ENCODE measurements around the gene LBX2.
"Not testable (repeated sequence)": the region's sequence is repeated elsewhere in the genome, so short reads cannot be mapped to it uniquely, and the experiment has no call there.

Gene LBX2

DNA sequence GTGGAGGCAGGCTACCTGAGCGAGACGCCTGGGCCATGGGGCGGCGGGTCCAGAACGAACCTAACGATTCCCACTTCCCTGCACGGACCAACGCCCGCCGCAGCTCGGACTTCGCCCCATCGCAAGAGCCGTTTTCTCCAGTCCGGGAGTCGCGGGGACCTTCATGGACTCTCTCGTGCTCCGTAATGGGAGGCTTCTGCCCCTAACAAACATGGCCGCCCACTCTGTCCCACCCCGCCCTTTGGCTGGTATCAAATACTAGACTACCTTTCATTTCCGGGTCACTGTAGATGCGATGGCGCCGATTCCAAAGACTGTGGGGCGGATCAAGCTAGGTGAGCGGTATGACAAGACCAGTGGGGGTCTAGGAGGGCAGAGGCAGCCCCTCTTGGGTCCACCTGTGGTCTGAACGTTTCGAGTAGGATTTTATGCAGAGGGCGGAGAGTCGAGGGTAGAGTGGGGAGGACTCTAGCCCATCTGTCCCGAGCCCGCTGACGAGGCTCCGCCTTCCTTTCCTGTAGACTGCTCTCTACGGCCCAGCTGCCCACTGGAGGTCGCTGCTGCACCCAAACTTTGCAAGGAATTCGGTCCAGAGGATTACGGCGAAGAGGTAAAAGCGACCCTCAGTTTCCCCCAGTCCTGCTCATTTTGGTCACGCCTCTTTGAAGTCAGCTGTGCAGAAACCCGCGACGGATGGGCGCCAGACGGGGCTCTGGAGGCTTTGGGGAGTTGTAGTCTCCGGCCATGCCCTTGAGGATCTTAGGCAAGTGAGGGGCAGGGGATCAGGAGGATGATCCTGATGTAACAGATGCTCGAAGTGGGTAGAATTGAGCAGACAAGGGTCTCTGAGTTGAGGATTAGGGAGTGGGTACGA lies 16.4 kb downstream of the LBX2 start, which contains the start of the genes CCDC142 and TTC31:
Gene CCDC142 (minus strand): TSS at position 198 of the 874 bp plus-strand sequence. CDS start 161 bp downstream, at position 37.
Gene TTC31 (plus strand): TSS at position 281 of the 874 bp plus-strand sequence. CDS start 15 bp downstream, at position 296.
- peak; percentile 79 for DNase-seq (ENCODE audit: low read depth)

DNA sequence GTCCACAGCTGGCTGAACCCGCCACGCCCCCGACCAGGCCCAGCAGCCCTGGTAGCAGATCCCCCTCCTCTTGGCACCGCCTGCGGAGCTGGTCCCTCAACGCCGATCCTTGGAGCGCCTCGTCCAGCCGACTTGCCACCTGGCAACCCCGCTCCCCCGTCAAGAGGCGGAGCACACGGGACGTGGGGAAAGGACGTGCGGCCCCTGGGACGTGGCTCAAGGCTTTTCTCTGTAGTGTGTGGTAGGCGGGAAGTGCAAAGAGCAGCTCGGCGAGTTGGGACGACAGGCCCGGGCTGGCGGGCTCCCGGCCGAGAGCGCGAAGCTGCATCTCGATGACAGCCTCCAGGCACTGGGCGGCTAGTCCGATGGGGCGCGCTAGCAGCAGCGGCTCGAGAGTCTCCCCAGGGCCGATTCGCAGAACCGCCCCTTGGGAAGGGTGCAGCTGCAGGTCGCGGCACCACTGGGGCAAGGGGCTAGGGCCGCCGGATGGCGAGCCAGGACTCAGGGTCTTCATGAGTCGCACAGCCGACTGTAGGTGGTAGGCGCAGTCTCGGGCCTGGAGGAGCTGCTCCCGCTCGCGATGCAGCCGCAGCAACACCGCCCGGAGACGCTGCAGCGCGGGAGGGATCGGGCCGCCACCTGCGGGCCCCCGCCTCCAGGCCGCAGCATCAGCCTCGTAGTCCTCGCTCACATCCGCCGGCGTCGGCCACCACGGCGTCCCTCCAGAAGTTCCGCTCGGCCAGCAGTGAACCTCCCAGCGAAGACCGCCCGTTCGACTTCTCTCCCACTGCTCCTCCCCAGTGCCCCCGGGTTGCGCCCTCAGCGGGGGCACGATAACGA lies 17.2 kb downstream of the LBX2 start:
- no peak for DNase-seq (ENCODE audit: low read depth)

DNA sequence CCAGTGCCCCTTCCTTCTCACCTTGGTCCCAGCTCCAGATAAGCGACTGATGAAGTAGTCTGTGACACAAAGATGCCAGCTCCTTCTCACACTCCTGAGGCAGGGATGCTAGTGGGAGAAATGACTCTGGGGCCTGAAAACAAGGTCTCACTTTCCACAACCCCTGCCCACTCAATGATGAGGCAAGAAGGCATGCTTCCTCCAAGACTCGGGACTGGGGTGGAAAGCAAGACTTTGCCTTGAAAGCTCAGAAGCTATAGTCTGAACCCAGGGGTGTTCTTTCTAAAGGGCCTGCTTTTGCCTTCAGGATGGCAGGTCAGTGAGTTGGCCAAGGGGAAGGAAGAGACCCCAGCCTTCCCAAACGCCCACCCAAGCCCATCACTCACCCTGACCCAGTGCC lies 18.0 kb downstream of the LBX2 start:
- DNase-seq (ENCODE audit: low read depth), result no peak

DNA sequence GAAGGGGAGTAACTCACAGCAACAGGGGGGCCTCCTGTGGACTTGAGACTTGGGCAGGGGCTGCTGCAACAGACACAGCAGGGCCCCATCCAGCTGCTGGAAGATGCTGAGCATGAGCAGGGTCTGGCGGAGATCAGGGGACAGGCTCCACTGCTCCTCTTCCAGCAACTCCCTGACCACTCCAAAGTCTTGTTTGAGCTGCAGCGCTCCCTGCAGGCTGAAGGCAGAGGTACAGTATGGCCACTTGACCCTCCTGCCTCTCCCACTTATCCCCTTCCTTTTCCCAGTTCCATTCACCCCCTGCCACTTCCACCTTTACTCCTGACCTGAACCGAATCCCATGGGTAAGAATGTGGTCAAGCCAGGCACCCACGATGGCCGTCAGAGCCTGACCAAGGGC lies 24.5 kb downstream of the LBX2 start:
- DNase-seq (ENCODE audit: low read depth), result no peak

DNA sequence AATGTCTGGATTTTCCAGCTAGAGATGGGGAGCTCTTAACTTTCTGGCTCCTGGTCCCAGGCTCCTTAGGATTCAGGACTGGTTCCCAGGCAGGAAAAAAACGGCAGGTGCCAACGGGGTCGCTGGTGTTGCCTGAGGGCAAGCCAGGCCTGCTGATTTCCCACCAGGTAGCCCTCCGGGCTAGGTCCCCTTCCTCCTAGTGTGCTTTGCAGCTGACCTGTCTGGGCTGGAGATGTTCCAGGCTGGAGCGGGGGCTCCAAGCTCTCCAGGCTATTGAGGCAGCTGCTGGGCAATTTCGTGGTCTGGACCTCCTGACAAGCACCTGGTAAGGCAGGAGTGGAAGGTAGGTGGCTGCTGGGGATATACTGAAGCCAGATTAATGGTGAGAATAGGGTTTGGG lies 24.9 kb downstream of the LBX2 start:
- DNase-seq (ENCODE audit: low read depth), result no peak

DNA sequence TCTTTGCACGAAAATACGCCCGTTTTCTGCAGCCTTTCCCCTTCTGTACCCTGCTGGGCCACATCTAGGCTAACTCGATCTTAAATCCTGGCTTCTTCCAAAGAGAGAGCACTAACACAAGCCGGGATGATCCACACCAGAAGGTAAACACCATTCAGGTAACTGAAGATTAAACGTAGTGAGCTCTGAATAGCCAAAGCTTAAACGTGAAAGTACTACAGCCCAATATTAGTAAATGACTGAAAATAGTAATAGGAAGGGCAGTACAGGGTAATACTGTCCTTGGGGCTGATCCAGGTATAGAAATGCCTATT lies 26.5 kb downstream of the LBX2 start:
- no peak for DNase-seq (ENCODE audit: low read depth)

DNA sequence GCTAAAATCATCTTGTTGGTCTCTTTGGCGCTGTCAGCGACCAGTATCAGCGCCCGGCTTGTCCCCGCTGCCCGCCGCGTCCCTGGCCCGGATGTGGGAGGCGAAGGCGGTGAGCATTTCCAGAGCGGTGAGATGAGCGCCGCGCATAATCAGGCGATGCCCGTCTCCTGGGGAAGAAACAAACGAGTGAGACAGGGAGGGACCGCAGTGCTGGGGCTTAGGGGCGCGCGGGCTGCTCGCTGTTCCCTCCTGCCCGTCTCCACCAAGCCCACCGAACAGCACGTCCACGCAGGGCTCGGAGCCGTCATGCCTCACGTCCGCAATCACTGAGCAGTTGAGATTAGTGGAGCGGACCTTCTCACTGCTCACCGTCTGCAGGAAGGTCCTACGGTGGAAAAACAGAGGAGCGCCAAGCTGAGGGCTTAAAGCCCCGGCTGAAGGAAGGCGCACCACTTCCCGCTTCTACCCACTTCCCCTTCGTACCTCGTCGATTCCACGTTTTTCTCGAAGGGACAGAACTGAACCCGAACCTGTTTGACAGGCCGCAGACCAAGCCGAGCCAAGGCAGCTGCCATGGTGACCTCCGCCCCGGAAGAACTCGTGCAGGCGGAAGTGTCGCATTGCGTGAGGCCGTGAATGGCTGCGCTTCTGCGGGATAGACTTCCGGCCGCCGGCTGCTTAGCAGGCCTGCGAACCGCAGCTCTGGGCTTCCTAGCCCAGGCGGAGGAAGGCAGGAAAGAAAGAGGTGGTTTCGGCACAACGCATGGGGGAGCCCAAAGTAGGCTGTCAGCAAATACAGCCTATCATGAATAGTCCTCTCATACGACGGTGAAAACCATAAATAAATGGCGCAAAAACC lies 27.1 kb downstream of the LBX2 start, which contains the start of gene MRPL53:
Gene MRPL53 (minus strand): TSS at position 595 of the 859 bp plus-strand sequence. CDS start 20 bp downstream, at position 575.
- peak; percentile 95 for DNase-seq (ENCODE audit: low read depth)

DNA sequence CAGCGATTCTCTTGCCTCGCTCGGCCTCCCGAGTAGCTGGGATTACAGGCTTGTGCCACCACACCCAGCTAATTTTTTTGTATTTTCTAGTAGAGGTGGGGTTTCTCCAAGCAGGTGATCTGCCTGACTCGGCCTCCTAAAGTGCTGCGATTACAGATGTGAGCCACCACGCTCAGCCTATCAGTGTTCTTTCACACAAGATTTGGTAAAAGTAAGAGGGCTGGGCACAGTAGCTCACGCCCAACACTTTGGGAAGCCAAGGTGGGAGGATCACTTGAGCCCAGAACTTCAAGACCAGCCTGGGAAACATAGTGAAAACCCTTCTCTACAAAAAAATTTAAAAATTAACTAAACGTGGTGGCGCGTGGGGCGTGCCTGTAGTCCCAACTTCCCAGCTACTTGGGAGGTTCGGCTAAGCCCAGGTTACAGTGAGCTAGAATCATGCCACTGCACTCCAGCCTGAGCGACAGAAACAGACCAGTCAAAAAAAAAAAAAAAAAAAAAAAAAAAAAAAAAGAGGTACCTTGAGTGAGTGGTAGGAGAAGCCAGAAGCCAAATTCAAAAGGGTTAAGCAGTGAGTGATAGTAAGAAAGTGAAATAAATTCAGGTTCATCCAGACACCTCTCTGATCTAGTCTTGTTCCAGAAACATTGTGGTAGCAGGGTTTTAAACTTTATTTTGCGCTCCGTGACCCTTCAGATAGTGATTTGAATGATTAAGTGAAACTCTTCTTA lies 27.9 kb downstream of the LBX2 start:
- no peak for DNase-seq (ENCODE audit: low read depth)

- DNase-seq (ENCODE audit: low read depth), result not testable (repeated sequence)
These were observed 28.7 kb downstream of the LBX2 start for GRCh38 chr2:74470742-74471141.

DNA sequence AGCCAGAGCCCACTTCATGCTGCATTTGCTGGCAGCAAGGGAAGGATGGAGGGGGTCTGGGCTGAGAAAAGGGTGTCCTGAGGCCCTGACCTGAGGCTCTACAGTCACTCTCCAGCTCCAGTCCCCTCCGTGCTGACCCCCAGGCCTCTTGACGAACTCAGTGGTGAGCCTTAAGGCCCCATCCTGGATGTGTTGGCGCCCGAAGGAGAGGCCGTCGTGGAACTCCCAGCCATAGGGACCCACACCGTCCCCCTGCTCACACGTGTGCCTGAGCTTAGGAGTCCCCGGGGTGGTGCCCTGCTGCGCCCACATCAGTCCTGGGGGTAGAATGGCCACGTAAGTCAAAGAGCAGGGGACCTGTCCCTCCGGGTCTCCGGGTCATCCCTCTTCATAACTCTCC lies 35.0 kb downstream of the LBX2 start:
- DNase-seq (ENCODE audit: low read depth), result no peak

DNA sequence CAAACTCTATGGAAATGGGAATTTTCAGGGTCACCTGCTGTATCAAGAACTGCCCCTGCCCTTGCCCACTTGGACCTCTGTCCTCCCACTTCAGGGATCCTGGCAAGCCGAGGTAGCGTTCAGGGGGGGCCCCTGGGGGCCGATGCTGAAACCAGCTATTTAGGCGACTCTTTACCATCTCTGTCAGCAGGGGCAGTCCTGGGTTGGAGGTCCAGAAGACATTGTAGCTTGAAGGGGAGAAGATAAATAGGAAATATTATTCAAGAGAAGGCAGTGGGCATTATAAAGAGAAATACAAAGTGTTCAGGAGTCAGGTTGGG lies 36.7 kb downstream of the LBX2 start:
- no peak for DNase-seq (ENCODE audit: low read depth)

- no peak for DNase-seq (ENCODE audit: low read depth)
These were observed 37.2 kb downstream of the LBX2 start for GRCh38 chr2:74462054-74462785.

GRCh38 chr2:74461187-74462053 lies 38.0 kb downstream of the LBX2 start:
- no peak for DNase-seq (ENCODE audit: low read depth)

DNA sequence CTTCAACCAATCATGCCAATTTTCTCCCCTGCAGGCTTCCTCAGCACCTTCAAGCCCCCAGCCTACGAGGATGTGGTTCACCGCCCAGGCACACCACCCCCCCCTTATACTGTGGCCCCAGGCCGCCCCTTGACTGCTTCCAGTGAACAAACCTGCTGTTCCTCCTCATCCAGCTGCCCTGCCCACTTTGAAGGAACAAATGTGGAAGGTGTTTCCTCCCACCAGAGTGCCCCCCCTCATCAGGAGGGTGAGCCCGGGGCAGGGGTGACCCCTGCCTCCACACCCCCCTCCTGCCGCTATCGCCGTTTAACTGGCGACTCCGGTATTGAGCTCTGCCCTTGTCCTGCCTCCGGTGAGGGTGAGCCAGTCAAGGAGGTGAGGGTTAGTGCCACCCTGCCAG lies 39.2 kb downstream of the LBX2 start:
- DNase-seq (ENCODE audit: low read depth), result not testable (repeated sequence)

GRCh38 chr2:74459503-74460118 lies 39.8 kb downstream of the LBX2 start:
- DNase-seq (ENCODE audit: low read depth), result not testable (repeated sequence)

DNA sequence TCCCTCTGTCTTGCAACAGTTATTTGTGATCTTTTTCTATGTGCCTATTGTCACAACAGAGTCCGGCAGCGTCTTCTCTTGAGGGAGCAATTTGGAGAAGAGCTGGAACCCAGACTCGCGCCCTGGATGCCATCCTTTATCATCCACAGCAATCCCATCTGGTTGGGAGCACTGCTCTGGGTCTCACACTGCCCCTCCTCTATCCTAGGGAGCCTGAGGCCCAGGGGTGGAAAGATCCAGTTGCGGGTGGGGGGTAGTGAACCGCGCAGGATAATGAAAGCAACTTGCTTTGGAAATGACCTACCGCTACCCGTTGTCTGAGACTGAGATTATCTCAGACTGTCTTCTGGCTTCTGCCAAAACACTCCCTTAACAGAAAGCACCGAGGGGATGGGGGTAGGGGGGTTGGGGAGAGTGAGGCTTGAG lies 40.5 kb downstream of the LBX2 start:
- DNase-seq (ENCODE audit: low read depth), result no peak

DNA sequence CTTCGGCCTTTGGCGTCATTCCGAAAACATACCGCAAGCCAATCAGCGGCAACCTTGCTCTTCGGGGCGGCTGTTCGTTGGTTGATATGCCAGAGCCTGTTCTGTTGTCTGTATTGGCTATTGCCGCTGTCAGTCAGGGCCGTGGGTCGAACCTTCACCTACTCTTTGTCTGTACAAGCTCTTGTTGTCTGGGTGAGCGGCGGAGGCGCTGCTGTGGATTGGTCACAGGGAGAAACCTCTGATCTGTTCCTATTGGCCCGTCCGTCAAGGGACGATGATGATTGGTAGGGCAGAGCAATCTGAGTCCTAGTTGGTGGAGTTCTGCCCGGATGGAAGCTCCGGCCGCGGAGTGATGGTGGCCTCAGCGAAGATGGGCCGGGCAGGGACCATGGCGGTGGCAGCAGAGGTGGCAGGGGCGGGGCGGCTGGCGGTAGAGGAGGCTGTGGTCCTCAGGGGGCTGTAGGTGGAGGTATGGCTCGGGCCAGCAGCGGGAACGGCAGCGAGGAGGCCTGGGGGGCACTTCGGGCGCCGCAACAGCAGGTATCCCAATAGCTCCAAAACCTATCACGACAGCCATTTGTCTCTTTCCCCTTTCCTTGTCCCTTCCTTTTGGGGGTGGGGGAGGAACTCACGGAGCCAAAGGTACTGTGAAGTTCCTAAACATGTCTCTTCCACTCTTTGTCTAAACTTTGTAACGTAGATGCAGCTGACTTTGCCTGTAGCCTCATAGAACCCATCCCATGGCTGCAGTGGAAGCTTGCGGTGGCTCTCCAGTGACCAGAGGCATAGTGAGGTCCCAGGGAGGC lies 41.1 kb downstream of the LBX2 start, which contains the start of gene WBP1:
Gene WBP1 (plus strand): TSS at position 307 of the 806 bp plus-strand sequence. CDS start 165 bp downstream, at position 472.
- peak; percentile 99 for DNase-seq (ENCODE audit: low read depth)

DNA sequence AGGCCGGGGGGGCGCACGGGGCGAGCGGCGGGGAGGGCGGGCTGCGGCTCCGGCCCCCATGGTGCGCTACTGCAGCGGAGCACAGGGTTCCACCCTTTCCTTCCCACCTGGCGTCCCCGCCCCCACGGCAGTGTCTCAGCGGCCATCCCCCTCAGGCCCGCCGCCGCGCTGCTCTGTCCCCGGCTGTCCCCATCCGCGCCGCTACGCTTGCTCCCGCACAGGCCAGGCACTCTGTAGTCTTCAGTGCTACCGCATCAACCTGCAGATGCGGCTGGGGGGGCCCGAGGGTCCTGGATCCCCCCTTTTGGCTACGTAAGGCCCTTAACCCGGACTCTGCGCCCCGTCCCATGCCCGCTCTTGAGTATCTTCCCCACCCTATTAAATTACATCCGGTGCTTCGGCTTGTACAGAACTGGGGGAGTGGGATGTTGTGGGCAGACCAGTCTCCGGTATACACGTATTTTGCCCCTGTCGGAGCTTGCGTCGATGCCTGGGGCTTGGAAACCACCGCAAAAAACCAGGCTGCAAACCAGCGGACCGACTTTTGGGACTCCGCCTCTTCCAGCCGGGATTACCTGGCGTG lies 41.8 kb downstream of the LBX2 start:
- no peak for DNase-seq (ENCODE audit: low read depth)
